Measurements from ENCODE around the gene VAT1L.

VAT1L gene

DNA sequence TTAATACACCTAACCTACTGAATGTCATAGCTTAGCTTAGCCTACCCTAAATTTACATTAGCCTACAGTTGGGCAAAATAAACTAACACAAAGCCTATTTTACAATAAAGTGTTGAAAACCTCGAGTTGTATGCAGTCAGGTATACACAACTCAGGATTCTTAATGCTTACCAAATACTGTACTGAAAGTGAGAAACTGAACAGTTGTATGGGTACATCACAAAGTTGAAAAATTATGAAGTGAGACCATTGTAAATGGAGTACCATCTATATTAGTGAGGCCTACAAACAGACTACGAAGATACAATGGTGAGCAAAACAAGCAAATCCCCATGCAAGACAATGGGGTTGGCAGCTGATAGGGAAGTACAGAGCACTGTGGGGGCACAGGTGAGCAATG is 79.7 kb downstream of the VAT1L start:
- DNase-seq (ENCODE audit: low read depth in 4 of 4, low spot score in 1 of 4), result no peak

GRCh38 chr16:77868478-77868877 is 80.1 kb downstream of the VAT1L start:
- DNase-seq (ENCODE audit: low read depth in 4 of 4, low spot score in 1 of 4), result no peak

DNA sequence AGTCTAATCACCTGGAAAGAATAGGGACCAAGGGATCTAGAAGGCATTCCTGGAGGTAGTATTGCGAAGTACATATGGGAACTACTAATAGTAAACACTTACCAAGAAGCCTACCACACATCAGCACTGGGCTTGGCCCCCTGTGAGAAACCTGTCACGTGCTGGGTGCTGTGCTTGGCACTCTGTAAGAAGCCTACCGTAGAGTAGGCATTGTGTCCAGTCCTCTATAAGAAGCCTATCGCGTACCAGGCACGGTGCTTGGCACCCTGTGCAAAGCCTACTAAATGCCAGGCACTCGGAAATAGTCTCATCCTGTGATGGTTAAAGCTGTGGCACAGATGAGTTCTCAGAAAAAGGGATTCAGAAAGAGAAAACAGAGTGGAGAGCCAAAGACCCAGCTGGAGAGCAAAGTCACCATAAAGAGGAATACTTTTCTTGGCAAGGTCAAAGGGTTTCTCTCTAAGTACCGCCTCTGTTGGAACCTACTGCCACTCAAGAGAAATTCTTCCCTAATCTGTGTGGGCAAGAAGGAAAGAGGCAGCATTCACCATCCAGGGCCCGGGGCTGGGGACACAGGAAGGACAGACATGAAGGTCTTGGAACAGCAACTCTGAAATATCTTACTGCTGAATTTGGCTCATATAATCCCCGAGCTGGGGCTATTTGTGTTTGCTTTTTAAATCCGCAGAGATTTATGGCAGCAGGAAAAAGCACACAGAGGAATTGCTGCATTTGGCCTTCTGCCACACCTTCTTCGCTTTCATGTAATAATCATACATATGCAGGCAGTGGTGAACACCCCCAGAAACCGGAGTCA is 81.8 kb downstream of the VAT1L start:
- DNase-seq (ENCODE audit: low read depth in 4 of 4, low spot score in 1 of 4), result no peak

DNA sequence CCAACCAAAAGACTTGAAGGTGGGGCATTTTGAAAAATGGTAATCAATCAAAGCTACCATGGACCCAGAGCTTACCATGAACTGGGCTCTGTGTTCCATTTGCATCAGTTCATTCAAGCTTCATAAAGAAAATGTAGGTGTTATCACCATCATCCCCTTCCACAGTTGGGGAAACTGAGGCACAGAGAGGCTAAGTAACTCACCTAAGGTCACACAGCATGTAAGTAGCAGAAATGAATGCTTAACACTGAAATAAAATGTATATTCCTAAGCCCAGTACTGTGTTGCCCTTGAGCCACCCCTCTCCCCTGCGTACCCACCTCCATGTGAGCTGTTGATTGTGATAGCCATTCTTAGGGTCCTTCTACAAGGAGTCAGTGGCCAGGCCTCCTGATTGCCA is 83.6 kb downstream of the VAT1L start:
- no peak for DNase-seq (ENCODE audit: low read depth in 4 of 4, low spot score in 1 of 4)

DNA sequence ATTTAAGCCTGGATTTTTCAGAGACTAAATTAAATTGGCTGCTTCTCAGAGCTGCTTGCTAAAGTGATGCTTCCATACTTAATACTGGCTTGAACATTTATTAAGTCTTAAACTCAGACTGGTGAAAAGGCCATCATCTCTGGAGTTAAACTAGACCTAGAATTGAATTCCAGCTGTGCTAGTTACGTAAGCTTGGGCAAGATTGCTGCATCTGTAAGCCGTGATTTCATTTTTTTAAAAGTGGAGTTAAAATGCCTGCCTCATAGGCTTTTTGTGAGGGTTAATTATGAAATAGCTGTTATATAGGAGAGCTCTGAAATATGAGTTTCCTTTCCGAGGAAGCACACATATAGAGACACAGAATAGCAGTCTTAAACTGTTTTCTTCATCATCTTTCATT is 84.7 kb downstream of the VAT1L start:
- DNase-seq (ENCODE audit: low read depth in 4 of 4, low spot score in 1 of 4), result no peak

DNA sequence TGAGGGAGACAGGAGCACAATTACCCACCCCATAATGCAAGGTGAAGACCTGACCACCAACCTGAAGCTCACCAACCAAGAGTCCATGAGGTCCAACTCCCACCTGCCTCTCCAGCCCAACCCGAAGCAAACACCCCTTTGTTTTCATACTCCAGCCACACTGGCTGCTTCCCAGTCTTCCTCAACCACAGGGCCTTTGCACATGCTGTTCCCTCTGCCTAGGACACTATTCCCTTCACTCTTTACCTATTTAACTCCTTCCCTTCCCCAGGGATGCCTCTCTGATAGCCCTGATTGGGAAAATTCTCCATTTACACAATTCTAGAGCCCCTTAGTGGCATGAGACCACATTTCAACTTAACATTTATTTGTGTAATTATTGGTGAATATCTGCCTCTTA is 86.0 kb downstream of the VAT1L start:
- no peak for DNase-seq (ENCODE audit: low read depth in 4 of 4, low spot score in 1 of 4)

DNA sequence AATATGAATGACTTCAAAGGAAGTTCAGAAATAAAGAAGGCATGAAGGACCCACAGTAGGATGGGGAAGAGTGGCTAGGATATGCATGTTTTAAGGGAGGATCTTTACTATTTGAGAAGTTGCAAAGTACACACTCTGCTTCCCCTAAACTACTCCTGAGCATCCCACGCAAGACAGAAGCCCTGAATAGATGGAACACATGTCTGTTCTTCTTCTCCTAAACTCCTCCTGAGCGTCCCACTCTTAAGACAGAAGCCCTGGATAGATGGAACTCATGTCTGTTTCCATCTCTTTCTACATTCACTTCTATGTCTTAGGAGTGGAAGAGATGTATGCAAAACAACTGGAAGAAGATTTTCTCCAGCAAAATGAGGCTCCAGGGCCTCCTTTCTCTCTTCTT is 88.4 kb downstream of the VAT1L start:
- DNase-seq (ENCODE audit: low read depth in 4 of 4, low spot score in 1 of 4), result no peak

DNA sequence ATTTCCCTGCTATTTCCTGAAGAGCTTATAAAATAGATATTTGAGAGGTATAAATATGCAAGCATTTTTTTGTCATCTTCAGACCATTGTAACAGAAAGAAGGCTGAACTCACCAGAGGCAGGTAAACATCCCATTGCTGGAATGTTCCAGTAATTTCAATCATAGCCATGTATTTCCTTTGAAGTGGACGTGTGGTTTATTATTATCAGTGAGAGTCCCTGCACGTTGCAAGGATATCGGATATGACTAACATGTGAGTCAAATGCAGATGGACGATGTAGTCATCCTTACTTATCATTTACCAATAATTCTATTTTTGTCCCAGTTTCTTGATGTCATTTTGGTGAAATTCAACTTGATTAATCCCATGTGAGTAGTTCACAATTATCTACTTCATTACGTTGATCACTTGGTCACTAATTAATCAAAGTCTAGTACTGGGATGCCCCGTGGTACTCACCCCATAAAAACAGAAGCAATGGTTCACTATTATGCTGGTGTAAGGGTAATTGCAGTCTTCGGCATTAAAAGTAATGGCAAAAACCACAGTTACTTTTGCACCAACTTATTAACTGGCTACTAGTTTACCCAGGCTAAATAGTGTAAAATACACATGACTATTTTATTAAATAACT is 89.5 kb downstream of the VAT1L start:
- no peak for DNase-seq (ENCODE audit: low read depth in 4 of 4, low spot score in 1 of 4)

- no peak for DNase-seq (ENCODE audit: low read depth in 4 of 4, low spot score in 1 of 4)
Measured at GRCh38 chr16:77881355-77882030, 93.1 kb downstream of the VAT1L start.

GRCh38 chr16:77882358-77882757 is 94.0 kb downstream of the VAT1L start:
- no peak for DNase-seq (ENCODE audit: low read depth in 4 of 4, low spot score in 1 of 4)

DNA sequence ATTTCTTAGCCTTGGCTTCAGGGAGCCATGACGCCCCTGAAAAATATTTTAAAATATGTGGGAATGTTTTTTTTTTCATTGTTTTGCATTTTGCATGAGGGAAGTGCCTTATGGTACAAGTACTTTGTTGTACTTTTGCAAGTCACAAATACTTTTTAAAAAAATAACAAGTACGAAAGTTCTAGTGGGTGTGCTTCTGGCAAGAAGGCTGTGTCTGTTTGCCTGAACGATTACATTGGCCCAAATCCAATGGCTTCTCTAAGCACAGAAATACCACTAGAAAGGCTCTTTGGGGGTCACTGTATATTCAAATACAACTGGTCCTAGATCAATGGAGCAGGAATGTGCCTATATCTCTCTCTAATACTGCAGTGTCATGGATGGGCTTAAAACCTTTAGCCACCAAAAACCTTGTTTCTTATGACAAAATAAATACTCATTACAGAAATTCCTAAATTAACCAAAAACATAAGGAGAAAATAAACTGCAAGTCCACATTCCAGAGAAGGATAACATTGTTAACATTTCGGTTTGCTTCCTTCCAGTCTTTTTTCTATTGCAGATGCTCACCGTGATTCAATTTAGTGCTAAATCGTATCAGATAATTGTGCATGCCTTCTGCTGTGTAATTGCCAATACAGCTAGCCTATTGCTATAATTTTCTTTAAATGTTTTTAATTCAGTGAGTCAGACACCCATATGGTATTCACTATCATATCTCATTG is 97.4 kb downstream of the VAT1L start:
- no peak for DNase-seq (ENCODE audit: low read depth in 4 of 4, low spot score in 1 of 4)

GRCh38 chr16:77888871-77889270 is 100.5 kb downstream of the VAT1L start:
- no peak for DNase-seq (ENCODE audit: low read depth in 4 of 4, low spot score in 1 of 4)

GRCh38 chr16:77890075-77890474 is 101.7 kb downstream of the VAT1L start:
- DNase-seq (ENCODE audit: low read depth in 4 of 4, low spot score in 1 of 4), result no peak

DNA sequence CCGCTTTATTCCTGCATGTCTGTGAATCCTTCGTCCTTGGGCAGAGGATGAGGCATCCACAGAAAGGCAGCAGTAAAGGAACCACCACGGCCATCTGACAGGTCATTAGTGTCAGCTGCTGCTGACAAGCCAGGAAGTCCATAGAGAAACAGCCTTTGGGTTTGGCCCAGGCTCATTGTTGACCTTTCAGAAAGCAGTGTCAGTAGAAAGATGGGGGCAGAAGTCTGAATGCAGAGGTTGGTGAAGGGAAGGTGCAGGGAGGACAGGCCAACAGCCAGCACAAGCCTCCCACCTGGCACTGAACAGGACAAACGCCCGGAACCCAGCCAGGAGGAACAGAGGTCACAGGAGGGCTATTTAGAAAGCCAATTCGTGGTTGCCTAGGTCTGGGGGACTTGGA is 105.8 kb downstream of the VAT1L start:
- no peak for DNase-seq (ENCODE audit: low read depth in 4 of 4, low spot score in 1 of 4)

GRCh38 chr16:77895962-77896361 is 107.6 kb downstream of the VAT1L start:
- no peak for DNase-seq (ENCODE audit: low read depth in 4 of 4, low spot score in 1 of 4)

- DNase-seq (ENCODE audit: low read depth in 4 of 4, low spot score in 1 of 4), result no peak
Measured at GRCh38 chr16:77896415-77897128, 108.2 kb downstream of the VAT1L start.

GRCh38 chr16:77897129-77897437 is 108.7 kb downstream of the VAT1L start:
- no peak for DNase-seq (ENCODE audit: low read depth in 4 of 4, low spot score in 1 of 4)

DNA sequence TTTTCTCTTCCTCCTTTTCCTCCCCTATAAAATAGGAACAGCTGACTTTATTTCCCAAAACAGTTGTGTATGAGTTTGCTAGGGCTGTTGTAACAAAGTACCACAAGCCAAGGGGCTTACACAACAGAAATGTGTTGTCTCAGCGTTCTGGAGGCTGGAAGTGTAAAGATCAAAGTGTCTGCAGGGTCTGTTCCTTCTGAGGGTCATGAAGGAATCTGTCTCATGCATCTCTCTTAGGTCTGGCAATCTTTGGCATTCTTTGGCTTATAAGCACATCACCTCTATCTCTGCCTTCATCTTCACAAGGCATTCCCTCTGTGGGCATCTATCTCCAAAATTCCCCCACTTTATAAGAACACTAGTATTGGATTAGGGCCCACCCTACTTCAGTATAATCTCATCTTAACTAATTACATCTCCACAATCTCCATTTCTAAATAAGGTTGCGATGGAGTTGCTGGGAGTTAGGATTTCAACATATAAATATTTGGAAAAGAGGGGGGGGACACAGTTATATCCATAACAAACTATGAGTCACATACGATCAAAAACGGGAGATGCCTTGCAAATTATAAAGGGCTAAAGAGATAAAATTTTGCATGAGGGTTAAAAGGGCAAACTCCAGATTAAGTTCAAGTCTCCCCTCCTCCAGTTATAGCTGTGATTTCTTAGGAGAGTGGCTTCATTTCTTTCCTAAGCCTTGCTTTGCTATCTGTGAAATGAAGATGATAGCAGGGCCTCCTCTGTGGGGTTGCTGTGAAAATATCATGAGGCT is 109.7 kb downstream of the VAT1L start:
- DNase-seq (ENCODE audit: low read depth in 4 of 4, low spot score in 1 of 4), result no peak

DNA sequence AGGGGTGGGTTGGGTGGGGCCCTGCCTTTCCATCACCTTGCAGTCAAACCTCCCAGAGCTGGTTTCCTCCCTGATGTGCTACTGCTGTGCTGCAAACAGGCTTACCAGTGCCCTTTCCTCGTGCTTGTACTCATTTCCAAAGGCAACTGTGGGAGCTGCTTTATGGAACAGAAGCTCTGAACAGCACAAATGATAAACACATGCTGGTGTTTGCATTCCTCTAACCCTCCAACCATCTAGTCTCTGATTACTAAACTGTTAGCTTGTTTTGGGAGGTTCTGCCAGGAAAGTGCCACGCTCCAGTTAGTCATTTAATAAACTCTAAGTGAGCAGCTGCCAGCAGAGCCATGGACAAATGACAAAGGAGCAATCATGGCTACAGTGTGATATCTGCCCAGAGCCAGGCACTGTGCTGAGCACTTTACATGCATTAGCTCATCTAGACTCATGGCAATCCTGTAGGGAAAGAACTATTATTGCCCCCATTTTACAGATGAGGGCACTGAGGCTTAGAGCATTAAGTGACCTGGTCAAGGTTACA is 110.4 kb downstream of the VAT1L start:
- DNase-seq (ENCODE audit: low read depth in 4 of 4, low spot score in 1 of 4), result no peak

DNA sequence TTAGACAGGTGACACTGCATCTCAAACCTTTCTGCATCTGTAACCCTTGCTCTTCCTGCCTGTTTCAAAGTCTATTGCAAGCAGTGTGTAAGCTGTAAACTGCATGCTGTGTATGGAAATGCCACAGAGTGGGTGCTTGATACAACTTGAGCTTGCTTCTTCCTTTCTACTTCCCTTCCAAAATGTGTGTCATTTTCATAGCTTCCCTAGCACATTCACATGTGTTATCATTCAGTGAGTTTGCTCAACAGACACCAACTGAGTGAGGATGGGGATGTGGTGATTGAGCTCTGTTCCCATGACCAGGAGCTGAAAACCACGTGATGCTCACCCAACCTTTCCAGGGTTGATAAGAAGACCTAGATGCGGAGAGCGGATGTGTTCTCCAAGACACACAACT is 111.1 kb downstream of the VAT1L start:
- no peak for DNase-seq (ENCODE audit: low read depth in 4 of 4, low spot score in 1 of 4)

All from stimulated activated CD4-positive, alpha-beta T cell treated with anti-CD3 and anti-CD28 coated beads, Interleukin-1b, Interleukin-23, amount 100 ng/mL, for 24 hours (primary cell).